HEK293 (cell line): Measurements from ENCODE around the gene PLA2G4D.

Source experiments
- CTCF ChIA-PET: fragments of 350-600 bp; formaldehyde crosslinking; extraction: SDS; loops from one replicate; lab custom pipeline; 2021; ENCODE audit warnings: antibody characterized with exemption; lab: Yijun Ruan, JAX
- POLR2A ChIA-PET: fragments of 300-600 bp; formaldehyde crosslinking; extraction: SDS; loops from one replicate; lab custom pipeline; 2020; ENCODE audit warnings: antibody characterized with exemption, inconsistent platforms; lab: Yijun Ruan, JAX
- H3K27ac ChIP-seq: fragments of 200-500 bp; sonication (Bioruptor generic); 2 replicates; pipeline ENCODE4 v1.5.1; 2014; ENCODE audit warnings: low read depth, low read length, control low read depth, inconsistent platforms; ENCODE audit errors: extremely low read depth
- H3K36me3 ChIP-seq, 2 experiments: fragments of 200-500 bp in 1 of 2; sonication (Bioruptor generic) in 1 of 2; 1 replicate in 1 of 2; 2 replicates in 1 of 2; pipeline ENCODE4 v1.5.1; 2014 to 2017; ENCODE audit warnings: inconsistent platforms in 2 of 2, low read length in 2 of 2; ENCODE audit not compliant: control insufficient read depth in 2 of 2, insufficient read depth in 1 of 2
- H3K4me1 ChIP-seq: fragments of 200-500 bp; sonication (Bioruptor generic); 2 replicates; pipeline ENCODE4 v1.5.1; 2014; ENCODE audit warnings: mild to moderate bottlenecking, low read length, inconsistent platforms; ENCODE audit not compliant: control insufficient read depth, insufficient read depth
- H3K4me3 ChIP-seq: 2 replicates; pipeline ENCODE4 v1.5.1; 2011; ENCODE audit warnings: low read depth, mild to moderate bottlenecking, control low read depth, low read length, moderate library complexity
- H3K9me3 ChIP-seq: fragments of 200-500 bp; sonication (Bioruptor generic); 2 replicates; pipeline ENCODE4 v1.5.1; 2014; ENCODE audit warnings: low read depth, low read length, inconsistent platforms; ENCODE audit not compliant: control insufficient read depth, insufficient read depth
- GLI4 ChIP-seq: fragments of 450-650 bp; formaldehyde crosslinking; IDR thresholded peaks from 2 replicates; pipeline ENCODE4 v1.5.1; 2016; ENCODE audit warnings: missing biosample characterization, missing genetic modification characterization
- GLIS2 ChIP-seq: fragments of 450-650 bp; formaldehyde crosslinking; IDR thresholded peaks from 2 replicates; pipeline ENCODE4 v1.5.1; 2016; ENCODE audit warnings: missing biosample characterization, missing genetic modification characterization
- HOXC10 ChIP-seq: sonication (generic); formaldehyde crosslinking; IDR thresholded peaks from 2 replicates; pipeline ENCODE4 v1.8.1; 2023; ENCODE audit warnings: mild to moderate bottlenecking, missing genetic modification reagents
- KLF1 ChIP-seq: fragments of 450-650 bp; formaldehyde crosslinking; IDR thresholded peaks from 2 replicates; pipeline ENCODE4 v1.5.1; 2016; ENCODE audit warnings: missing biosample characterization, missing genetic modification characterization
- MEIS1 ChIP-seq: sonication (generic); formaldehyde crosslinking; IDR thresholded peaks from 2 replicates; pipeline ENCODE4 v1.8.1; 2022; ENCODE audit warnings: missing genetic modification reagents, mild to moderate bottlenecking, borderline replicate concordance
- SALL2 ChIP-seq: fragments of 450-650 bp; formaldehyde crosslinking; IDR thresholded peaks from 2 replicates; pipeline ENCODE4 v1.5.0; 2017; ENCODE audit warnings: missing biosample characterization, mild to moderate bottlenecking, missing genetic modification characterization, borderline replicate concordance
- YY2 ChIP-seq: fragments of 450-650 bp; formaldehyde crosslinking; IDR thresholded peaks from 2 replicates; pipeline ENCODE4 v1.5.1; 2016; ENCODE audit warnings: missing biosample characterization, missing genetic modification characterization
- ZEB2 ChIP-seq: fragments of 450-650 bp; formaldehyde crosslinking; IDR thresholded peaks from 2 replicates; pipeline ENCODE4 v1.5.1; 2016; ENCODE audit warnings: missing biosample characterization, missing genetic modification characterization
- ZFP41 ChIP-seq: fragments of 450-650 bp; formaldehyde crosslinking; IDR thresholded peaks from 2 replicates; pipeline ENCODE4 v1.5.1; 2016; ENCODE audit warnings: missing biosample characterization, missing genetic modification characterization, borderline replicate concordance
- ZNF169 ChIP-seq: fragments of 450-650 bp; formaldehyde crosslinking; IDR thresholded peaks from 2 replicates; pipeline ENCODE4 v1.5.1; 2016; ENCODE audit warnings: missing biosample characterization, missing genetic modification characterization
- ZNF184 ChIP-seq: fragments of 450-650 bp; IDR thresholded peaks from 2 replicates; pipeline ENCODE4 v1.5.1; 2018; ENCODE audit warnings: missing biosample characterization, mild to moderate bottlenecking, missing genetic modification characterization
- ZNF19 ChIP-seq: fragments of 450-650 bp; formaldehyde crosslinking; IDR thresholded peaks from 2 replicates; pipeline ENCODE4; 2016; ENCODE audit warnings: missing biosample characterization, missing genetic modification characterization, low read depth
- ZNF354C ChIP-seq: fragments of 450-650 bp; formaldehyde crosslinking; IDR thresholded peaks from 2 replicates; pipeline ENCODE4 v1.5.1; 2016; ENCODE audit warnings: missing biosample characterization, missing genetic modification characterization, low read depth, borderline replicate concordance
- ZNF529 ChIP-seq: fragments of 450-650 bp; formaldehyde crosslinking; IDR thresholded peaks from 2 replicates; pipeline ENCODE4 v1.5.1; 2017; ENCODE audit warnings: missing genetic modification characterization, missing biosample characterization; ENCODE audit not compliant: insufficient replicate concordance
- ZNF571 ChIP-seq: fragments of 450-650 bp; formaldehyde crosslinking; IDR thresholded peaks from 2 replicates; pipeline ENCODE4 v1.5.0; 2017; ENCODE audit warnings: missing biosample characterization, missing genetic modification characterization
- ZNF600 ChIP-seq: fragments of 450-650 bp; formaldehyde crosslinking; IDR thresholded peaks from 2 replicates; pipeline ENCODE4 v1.5.1; 2016; ENCODE audit warnings: missing biosample characterization, missing genetic modification characterization
- ZNF654 ChIP-seq: fragments of 450-650 bp; formaldehyde crosslinking; IDR thresholded peaks from 2 replicates; pipeline ENCODE4 v1.5.1; 2016; ENCODE audit warnings: low read depth, missing biosample characterization, missing genetic modification characterization
- ZNF658 ChIP-seq: fragments of 450-650 bp; formaldehyde crosslinking; IDR thresholded peaks from 2 replicates; pipeline ENCODE4; 2016; ENCODE audit warnings: missing biosample characterization, missing genetic modification characterization
- ZNF660 ChIP-seq: fragments of 450-650 bp; IDR thresholded peaks from 2 replicates; pipeline ENCODE4 v1.5.1; 2018; ENCODE audit warnings: missing biosample characterization, mild to moderate bottlenecking, missing genetic modification characterization
- ZNF677 ChIP-seq: fragments of 450-650 bp; IDR thresholded peaks from 2 replicates; pipeline ENCODE4 v1.5.0; 2018; ENCODE audit warnings: missing biosample characterization, mild to moderate bottlenecking, missing genetic modification characterization, moderate library complexity
- ZNF76 ChIP-seq: fragments of 450-650 bp; formaldehyde crosslinking; IDR thresholded peaks from 2 replicates; pipeline ENCODE4; 2016; ENCODE audit warnings: low read depth, missing biosample characterization, missing genetic modification characterization, borderline replicate concordance
- ZNF768 ChIP-seq: fragments of 450-650 bp; formaldehyde crosslinking; IDR thresholded peaks from 2 replicates; pipeline ENCODE4 v1.5.1; 2018; ENCODE audit warnings: missing biosample characterization, mild to moderate bottlenecking, missing genetic modification characterization
- ZNF785 ChIP-seq: fragments of 450-650 bp; formaldehyde crosslinking; IDR thresholded peaks from 2 replicates; pipeline ENCODE4 v1.5.1; 2016; ENCODE audit warnings: missing biosample characterization, missing genetic modification characterization
- ZNF837 ChIP-seq: fragments of 450-650 bp; formaldehyde crosslinking; IDR thresholded peaks from 2 replicates; pipeline ENCODE4 v1.5.1; 2016; ENCODE audit warnings: missing biosample characterization, missing genetic modification characterization
- TF ChIP-seq, protein P1 (sequence below): fragments of 450-650 bp; formaldehyde crosslinking; IDR thresholded peaks from 2 replicates; pipeline ENCODE4 v1.5.1; 2016; ENCODE audit warnings: missing biosample characterization, missing genetic modification characterization
- TF ChIP-seq, protein P2 (sequence below): fragments of 450-650 bp; formaldehyde crosslinking; IDR thresholded peaks from 2 replicates; pipeline ENCODE4 v1.5.1; 2016; ENCODE audit warnings: missing biosample characterization, missing genetic modification characterization, low read depth
- TF ChIP-seq, protein P3 (sequence below): fragments of 450-650 bp; formaldehyde crosslinking; IDR thresholded peaks from 2 replicates; pipeline ENCODE4 v1.5.1; 2016; ENCODE audit warnings: missing biosample characterization, missing genetic modification characterization
- TF ChIP-seq, protein P4 (sequence below): fragments of 450-650 bp; formaldehyde crosslinking; IDR thresholded peaks from 2 replicates; pipeline ENCODE4 v1.5.1; 2016; ENCODE audit warnings: missing biosample characterization, missing genetic modification characterization

PLA2G4D gene

DNA sequence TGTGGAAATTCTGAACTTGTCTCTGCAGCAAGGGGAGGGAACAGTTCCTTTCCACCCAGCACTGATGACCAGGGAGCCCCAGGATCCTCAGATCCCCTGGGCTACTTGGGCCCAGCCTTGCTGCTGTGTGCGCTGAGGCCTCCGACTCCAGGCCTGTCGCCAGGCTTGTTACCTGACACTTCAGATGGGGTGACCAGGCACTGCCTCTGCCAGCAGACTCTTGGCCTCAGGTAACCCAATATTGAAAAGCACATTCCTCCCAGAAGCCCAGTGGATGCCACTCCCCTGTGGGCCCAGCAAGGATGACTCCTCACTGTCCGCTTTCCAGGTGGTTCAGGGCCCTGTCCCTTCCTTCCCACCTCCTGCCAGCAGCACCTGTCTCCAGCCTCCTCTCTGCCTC, 70.1 kb downstream of the PLA2G4D start:
- Histone ChIP-seq H3K4me1 (no peaks in the 10 kb centered on the region), H3K4me3 (no peak overlapping the region)
- TF ChIP-seq ZNF600 (tag by site-specific recombination) (no peak), ZNF571 (no peak), GLI4 (no peak), MEIS1 (no peak), ZFP41 (tag by site-specific recombination) (no peak), ZNF76 (no peak), ZNF658 (tag by site-specific recombination) (no peak), ZNF660 (tag by site-specific recombination) (no peak), ZNF785 (tag by site-specific recombination) (no peak), ZNF354C (no peak), ZNF677 (tag by site-specific recombination) (no peak), ZEB2 (tag by site-specific recombination) (no peak), ZNF169 (tag by site-specific recombination) (no peak), KLF1 (tag by site-specific recombination) (no peak), HOXC10 (no peak)
- TF ChIP-seq, protein P1, sequence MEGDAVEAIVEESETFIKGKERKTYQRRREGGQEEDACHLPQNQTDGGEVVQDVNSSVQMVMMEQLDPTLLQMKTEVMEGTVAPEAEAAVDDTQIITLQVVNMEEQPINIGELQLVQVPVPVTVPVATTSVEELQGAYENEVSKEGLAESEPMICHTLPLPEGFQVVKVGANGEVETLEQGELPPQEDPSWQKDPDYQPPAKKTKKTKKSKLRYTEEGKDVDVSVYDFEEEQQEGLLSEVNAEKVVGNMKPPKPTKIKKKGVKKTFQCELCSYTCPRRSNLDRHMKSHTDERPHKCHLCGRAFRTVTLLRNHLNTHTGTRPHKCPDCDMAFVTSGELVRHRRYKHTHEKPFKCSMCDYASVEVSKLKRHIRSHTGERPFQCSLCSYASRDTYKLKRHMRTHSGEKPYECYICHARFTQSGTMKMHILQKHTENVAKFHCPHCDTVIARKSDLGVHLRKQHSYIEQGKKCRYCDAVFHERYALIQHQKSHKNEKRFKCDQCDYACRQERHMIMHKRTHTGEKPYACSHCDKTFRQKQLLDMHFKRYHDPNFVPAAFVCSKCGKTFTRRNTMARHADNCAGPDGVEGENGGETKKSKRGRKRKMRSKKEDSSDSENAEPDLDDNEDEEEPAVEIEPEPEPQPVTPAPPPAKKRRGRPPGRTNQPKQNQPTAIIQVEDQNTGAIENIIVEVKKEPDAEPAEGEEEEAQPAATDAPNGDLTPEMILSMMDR (tag by site-specific recombination): no peak
- TF ChIP-seq, protein P2, sequence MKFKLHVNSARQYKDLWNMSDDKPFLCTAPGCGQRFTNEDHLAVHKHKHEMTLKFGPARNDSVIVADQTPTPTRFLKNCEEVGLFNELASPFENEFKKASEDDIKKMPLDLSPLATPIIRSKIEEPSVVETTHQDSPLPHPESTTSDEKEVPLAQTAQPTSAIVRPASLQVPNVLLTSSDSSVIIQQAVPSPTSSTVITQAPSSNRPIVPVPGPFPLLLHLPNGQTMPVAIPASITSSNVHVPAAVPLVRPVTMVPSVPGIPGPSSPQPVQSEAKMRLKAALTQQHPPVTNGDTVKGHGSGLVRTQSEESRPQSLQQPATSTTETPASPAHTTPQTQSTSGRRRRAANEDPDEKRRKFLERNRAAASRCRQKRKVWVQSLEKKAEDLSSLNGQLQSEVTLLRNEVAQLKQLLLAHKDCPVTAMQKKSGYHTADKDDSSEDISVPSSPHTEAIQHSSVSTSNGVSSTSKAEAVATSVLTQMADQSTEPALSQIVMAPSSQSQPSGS (tag by site-specific recombination): no peak
- TF ChIP-seq, protein P3, sequence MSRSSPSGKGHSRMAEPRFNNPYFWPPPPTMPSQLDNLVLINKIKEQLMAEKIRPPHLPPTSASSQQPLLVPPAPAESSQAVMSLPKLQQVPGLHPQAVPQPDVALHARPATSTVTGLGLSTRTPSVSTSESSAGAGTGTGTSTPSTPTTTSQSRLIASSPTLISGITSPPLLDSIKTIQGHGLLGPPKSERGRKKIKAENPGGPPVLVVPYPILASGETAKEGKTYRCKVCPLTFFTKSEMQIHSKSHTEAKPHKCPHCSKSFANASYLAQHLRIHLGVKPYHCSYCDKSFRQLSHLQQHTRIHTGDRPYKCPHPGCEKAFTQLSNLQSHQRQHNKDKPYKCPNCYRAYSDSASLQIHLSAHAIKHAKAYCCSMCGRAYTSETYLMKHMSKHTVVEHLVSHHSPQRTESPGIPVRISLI (tag by site-specific recombination): no peak
- TF ChIP-seq, protein P4, sequence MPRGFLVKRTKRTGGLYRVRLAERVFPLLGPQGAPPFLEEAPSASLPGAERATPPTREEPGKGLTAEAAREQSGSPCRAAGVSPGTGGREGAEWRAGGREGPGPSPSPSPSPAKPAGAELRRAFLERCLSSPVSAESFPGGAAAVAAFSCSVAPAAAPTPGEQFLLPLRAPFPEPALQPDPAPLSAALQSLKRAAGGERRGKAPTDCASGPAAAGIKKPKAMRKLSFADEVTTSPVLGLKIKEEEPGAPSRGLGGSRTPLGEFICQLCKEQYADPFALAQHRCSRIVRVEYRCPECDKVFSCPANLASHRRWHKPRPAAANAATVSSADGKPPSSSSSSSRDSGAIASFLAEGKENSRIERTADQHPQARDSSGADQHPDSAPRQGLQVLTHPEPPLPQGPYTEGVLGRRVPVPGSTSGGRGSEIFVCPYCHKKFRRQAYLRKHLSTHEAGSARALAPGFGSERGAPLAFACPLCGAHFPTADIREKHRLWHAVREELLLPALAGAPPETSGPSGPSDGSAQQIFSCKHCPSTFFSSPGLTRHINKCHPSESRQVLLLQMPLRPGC (tag by site-specific recombination): no peak
- TF ChIP-seq, all 188 proteins: peak for 0
- Histone ChIP-seq H3K27ac (no peak overlapping the region), H3K9me3 (no peaks in the 10 kb centered on the region), H3K36me3 (no peaks in the 10 kb centered on the region)
- ChIA-PET POLR2A (interaction anchor here (0.7 kb wide), 1 partner anchor 18 kb away, joined by 3 read pairs; no protein-coding TSS in a partner anchor), CTCF (no interaction called here)

DNA sequence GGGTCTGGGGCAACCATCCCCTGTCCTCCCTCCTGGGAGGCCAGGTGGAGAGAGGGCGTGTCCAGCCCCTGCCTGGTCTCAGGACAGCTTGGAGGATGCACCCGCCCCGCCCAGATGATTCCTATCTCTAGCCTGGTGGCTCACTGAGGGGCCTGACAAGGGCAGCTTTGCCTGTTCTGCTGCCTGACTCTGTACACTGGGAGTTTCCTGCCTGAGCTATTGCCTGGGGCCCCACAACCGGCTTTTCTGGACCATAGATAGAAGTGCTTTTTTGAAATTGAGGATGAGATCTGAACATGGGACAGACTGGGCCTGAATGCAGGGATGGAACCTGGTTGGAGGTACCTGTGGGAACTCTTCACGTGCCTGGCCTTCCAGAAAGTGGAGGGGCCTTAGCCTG, 72.8 kb downstream of the PLA2G4D start:
- Histone ChIP-seq H3K27ac (no peak overlapping the region), H3K4me1 (no peaks in the 10 kb centered on the region), H3K36me3 (no peaks in the 10 kb centered on the region), H3K4me3 (no peak overlapping the region), H3K9me3 (no peaks in the 10 kb centered on the region)
- TF ChIP-seq ZNF19 (tag by site-specific recombination): no peak
- TF ChIP-seq GLIS2 (tag by site-specific recombination): no peak
- no peak for TF ChIP-seq ZNF654 (tag by site-specific recombination)
- no peak for TF ChIP-seq ZNF677 (tag by site-specific recombination)
- no peak for TF ChIP-seq ZNF768 (tag by site-specific recombination)
- no peak for TF ChIP-seq ZNF837 (tag by site-specific recombination)
- TF ChIP-seq SALL2 (tag by site-specific recombination): no peak
- no peak for TF ChIP-seq ZNF184 (tag by site-specific recombination)
- TF ChIP-seq ZNF529 (tag by site-specific recombination): no peak
- TF ChIP-seq YY2 (tag by site-specific recombination): no peak
- ChIA-PET CTCF (no interaction called here), POLR2A (no interaction called here)
